ENCODE measurements around the gene WNT3A.

DNA sequence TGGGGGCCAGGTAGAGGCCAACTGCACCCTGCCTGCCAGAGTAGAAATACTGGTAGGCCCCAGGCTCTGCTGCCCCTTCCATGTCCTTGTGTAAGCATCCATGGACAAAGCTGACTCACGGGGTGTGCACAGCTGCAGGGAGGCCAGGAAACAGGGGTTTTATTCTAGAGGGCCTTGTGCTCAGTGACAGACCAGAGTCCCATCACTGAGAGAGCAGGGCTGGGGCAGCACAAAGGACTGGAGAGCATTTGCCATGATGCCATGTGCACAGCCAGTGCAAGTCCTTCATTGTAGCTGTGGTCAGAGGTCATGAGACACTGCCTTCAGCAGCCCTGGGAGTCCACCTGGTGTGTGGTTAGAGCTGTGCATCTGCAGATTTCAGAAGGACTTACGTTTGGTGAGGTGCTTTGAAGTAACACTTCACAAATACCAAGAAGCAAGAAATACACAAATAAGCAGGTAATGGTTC, 83.8 kb downstream of the WNT3A start:
- TF ChIP-seq EP300 (IDR thresholded peaks at IDR 0.05) (no peak), POLR2A (IDR thresholded peaks at IDR 0.05; ENCODE audit: low read depth) (no peak), POLR2AphosphoS5 (IDR thresholded peaks at IDR 0.05) (no peak)
- TF ChIP-seq, protein P1, sequence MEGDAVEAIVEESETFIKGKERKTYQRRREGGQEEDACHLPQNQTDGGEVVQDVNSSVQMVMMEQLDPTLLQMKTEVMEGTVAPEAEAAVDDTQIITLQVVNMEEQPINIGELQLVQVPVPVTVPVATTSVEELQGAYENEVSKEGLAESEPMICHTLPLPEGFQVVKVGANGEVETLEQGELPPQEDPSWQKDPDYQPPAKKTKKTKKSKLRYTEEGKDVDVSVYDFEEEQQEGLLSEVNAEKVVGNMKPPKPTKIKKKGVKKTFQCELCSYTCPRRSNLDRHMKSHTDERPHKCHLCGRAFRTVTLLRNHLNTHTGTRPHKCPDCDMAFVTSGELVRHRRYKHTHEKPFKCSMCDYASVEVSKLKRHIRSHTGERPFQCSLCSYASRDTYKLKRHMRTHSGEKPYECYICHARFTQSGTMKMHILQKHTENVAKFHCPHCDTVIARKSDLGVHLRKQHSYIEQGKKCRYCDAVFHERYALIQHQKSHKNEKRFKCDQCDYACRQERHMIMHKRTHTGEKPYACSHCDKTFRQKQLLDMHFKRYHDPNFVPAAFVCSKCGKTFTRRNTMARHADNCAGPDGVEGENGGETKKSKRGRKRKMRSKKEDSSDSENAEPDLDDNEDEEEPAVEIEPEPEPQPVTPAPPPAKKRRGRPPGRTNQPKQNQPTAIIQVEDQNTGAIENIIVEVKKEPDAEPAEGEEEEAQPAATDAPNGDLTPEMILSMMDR (IDR thresholded peaks at IDR 0.05): no peak
